HEK293T (cell line): ENCODE results near the gene ADIPOR2.
"Not testable (repeated sequence)": the region's sequence is repeated elsewhere in the genome, so short reads cannot be mapped to it uniquely, and the experiment has no call there.

ENCODE experiments used
- FOXK2 ChIP-seq: fragments of 450-650 bp; IDR thresholded peaks from 2 replicates; pipeline ENCODE4 v1.6.1; 2016; ENCODE audit warnings: mild to moderate bottlenecking
- SP1 ChIP-seq: fragments of 450-650 bp; IDR thresholded peaks from 2 replicates; pipeline ENCODE4 v1.6.1; 2017

- TF ChIP-seq FOXK2, SP1: not testable (repeated sequence)
Observed at GRCh38 chr12:1817928-1818327, 127.1 kb downstream of the ADIPOR2 start.
